Left ventricle myocardium inferior (tissue), 1 donor: ENCODE results near the gene MBTPS1. TPM values are rescaled to one million over a fixed set of nuclear protein-coding genes. Genes with fewer than 3 reads are reported as not detected.

ENCODE experiments used
- DNase-seq: peaks from one replicate; pipeline ENCODE4 v3.0.0-alpha.2; 2020
- H3K27ac ChIP-seq: fragments of 200-600 bp; replicated peaks from 2 replicates; pipeline ENCODE4 v1.8.0; 2021
- H3K27me3 ChIP-seq: fragments of 200-600 bp; 2 replicates; pipeline ENCODE4 v1.8.0; 2021; ENCODE audit warnings: low read depth
- H3K36me3 ChIP-seq: fragments of 200-600 bp; 2 replicates; pipeline ENCODE4 v1.8.0; 2021
- H3K4me1 ChIP-seq: fragments of 200-600 bp; 2 replicates; pipeline ENCODE4 v1.8.0; 2021
- H3K4me3 ChIP-seq: fragments of 200-600 bp; 2 replicates; pipeline ENCODE4 v1.8.0; 2021; ENCODE audit warnings: mild to moderate bottlenecking, moderate library complexity
- H3K9me3 ChIP-seq: fragments of 200-600 bp; replicated peaks from 2 replicates; pipeline ENCODE4 v1.8.0; 2021
- CTCF ChIP-seq: fragments of 200-600 bp; IDR thresholded peaks from 2 replicates; pipeline ENCODE4 v1.8.0; 2021; ENCODE audit warnings: antibody characterized with exemption, mild to moderate bottlenecking, borderline replicate concordance
- intact Hi-C: fragments of 100-400 bp; cut with micrococcal nuclease; formaldehyde crosslinking; loops from one replicate; pipeline ENCODE4 v1.11.0; 2022
- total RNA-seq: library from RNA; stranded (reverse); fragmentation: NEBNext Ultra II Directional; extraction: Animal tissue kit (Norgen Biotek cat#: 25700); gene quantifications from one replicate; pipeline ENCODE4 v1.2.1, GENCODE V29; 2021
- donor health status: DM: no; HTN: yes; CAD: no; lungs with severe emphysema.

MBTPS1 gene
- total RNA-seq, 1 donor from 2014 or later, result 72.5 TPM

DNA sequence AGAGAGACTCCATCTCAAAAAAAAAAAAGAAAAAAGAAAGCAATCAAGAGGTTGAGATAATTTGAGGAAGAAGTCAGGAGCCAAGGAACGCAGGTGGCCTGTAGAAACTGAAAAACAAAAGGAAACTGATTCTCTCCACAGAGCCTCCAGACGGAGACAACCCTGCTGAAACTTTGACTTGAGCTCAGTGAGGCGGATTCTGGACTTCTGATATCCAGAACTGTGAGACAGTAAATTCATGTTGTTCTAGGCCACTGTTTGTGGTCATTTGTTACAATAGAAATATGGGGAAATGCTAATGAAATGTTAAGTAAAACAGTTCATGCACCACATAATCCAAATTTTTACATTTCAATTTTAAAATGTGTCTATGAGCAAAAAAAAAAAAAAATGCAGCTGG lies 5.2 kb downstream of the MBTPS1 start:
- Histone ChIP-seq H3K4me3 (no peak overlapping the region), H3K27me3 (no peaks in the 10 kb centered on the region), H3K9me3 (no peaks in the 10 kb centered on the region), H3K27ac (peak overlapping the region; percentile 88), H3K36me3 (peaks cover 10% of the 10 kb centered on the region), H3K4me1 (peaks cover 85% of the 10 kb centered on the region)
- no peak for DNase-seq
- intact Hi-C loops, result no loop called here
- TF ChIP-seq CTCF, result no peak

DNA sequence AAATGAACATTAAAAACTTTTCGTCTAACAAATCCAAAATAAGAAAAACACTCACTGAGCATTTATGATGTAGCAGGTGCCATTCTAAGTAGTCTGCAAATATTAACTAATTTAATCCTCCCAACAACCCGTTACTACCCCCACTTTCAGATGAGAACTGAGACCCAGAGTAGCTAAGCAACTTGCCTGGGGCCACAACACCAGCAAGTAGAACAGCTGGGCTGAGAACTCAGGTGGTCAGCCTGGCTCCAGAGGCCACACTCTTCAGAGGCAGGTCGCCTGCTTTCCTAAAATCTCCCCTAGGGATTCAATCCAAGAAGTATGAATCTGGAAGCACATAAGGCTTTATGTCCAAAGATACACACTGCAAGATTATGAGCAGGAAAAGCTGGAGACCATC lies 6.2 kb downstream of the MBTPS1 start:
- DNase-seq, result no peak
- peak overlapping the region; percentile 88 for H3K27ac ChIP-seq
- peaks cover 10% of the 10 kb centered on the region for H3K36me3 ChIP-seq
- no peak overlapping the region for H3K4me3 ChIP-seq
- intact Hi-C loops, result no loop called here
- TF ChIP-seq CTCF, result no peak
- peaks cover 86% of the 10 kb centered on the region for H3K4me1 ChIP-seq
- no peaks in the 10 kb centered on the region for H3K27me3 ChIP-seq
- no peaks in the 10 kb centered on the region for H3K9me3 ChIP-seq

DNA sequence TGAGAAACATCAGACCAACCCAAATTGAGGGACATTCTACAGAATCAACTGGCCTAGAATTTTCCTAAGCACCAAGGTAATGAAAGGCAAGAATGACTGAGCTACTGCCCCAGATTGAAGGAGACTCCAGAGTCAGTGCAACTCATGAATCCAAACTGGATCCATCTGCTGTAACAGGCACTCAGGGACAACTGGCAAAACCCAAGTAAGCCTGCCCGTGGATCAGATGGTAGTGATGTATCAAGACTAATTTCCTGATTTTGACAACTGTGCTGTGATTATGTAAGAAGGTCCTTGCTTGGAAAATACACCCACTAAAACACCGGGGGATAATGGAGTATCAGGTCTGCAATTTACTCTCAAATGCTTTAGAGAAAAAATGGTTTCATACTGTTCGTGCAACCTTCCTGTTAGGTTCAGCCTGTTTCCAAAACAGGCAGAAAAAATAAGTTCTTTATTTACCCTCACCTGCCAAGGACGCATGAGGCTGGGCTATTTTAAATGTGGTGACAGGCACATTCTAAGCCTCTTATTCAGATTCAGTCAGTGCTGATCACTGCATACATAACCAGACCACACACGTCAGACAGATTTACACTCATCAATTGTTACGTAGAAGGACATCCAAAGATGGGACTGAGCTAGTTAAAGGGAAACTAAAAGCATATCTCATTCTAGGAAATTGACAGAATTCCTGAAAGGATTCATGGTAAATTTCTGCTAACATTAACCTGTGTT lies 7.0 kb downstream of the MBTPS1 start:
- no peaks in the 10 kb centered on the region for H3K27me3 ChIP-seq
- TF ChIP-seq CTCF, result no peak
- H3K27ac ChIP-seq, result peak overlapping the region; percentile 88
- H3K9me3 ChIP-seq, result no peaks in the 10 kb centered on the region
- intact Hi-C loops, result no loop called here
- DNase-seq, result no peak
- H3K4me1 ChIP-seq, result peaks cover 86% of the 10 kb centered on the region
- no peak overlapping the region for H3K4me3 ChIP-seq
- H3K36me3 ChIP-seq, result peaks cover 10% of the 10 kb centered on the region

GRCh38 chr16:84107921-84108320 lies 8.8 kb downstream of the MBTPS1 start:
- Histone ChIP-seq H3K9me3 (no peaks in the 10 kb centered on the region), H3K36me3 (peaks cover 10% of the 10 kb centered on the region), H3K4me1 (peaks cover 87% of the 10 kb centered on the region), H3K4me3 (no peak overlapping the region), H3K27me3 (no peaks in the 10 kb centered on the region), H3K27ac (peak overlapping the region; percentile 88)
- intact Hi-C loops, result no loop called here
- no peak for DNase-seq
- TF ChIP-seq CTCF, result no peak

- TF ChIP-seq CTCF, result no peak
- H3K9me3 ChIP-seq, result no peaks in the 10 kb centered on the region
- H3K27ac ChIP-seq, result peak overlapping the region; percentile 88
- H3K27me3 ChIP-seq, result no peaks in the 10 kb centered on the region
- intact Hi-C loops, result no loop called here
- H3K4me1 ChIP-seq, result peaks cover 88% of the 10 kb centered on the region
- H3K4me3 ChIP-seq, result no peak overlapping the region
- peaks cover 18% of the 10 kb centered on the region for H3K36me3 ChIP-seq
- no peak for DNase-seq
Observed at GRCh38 chr16:84105948-84106740, 10.6 kb downstream of the MBTPS1 start.
